PC-9 (cell line): ENCODE data around the gene SETBP1. TPM values are rescaled to one million over a fixed set of nuclear protein-coding genes. Genes with fewer than 3 reads are reported as not detected.

Experiments used
- BruUV-seq: library from RNA; stranded (reverse); fragments of 400-500 nt; replicated peaks from 2 replicates; lab custom pipeline; 2021; lab: Mats Ljungman, UMichigan
- CTCF ChIA-PET: fragments of 300-600 bp; sonication (Branson Sonifier 250); formaldehyde crosslinking; loops from one replicate; lab custom pipeline; 2022; ENCODE audit warnings: antibody characterized with exemption; lab: Charles Lee
- POLR2A ChIA-PET: fragments of 300-600 bp; sonication (Branson Sonifier 250); formaldehyde crosslinking; loops from one replicate; lab custom pipeline; 2022; ENCODE audit warnings: antibody characterized with exemption; ENCODE audit not compliant: unreplicated experiment; lab: Charles Lee
- DNase-seq, 2 experiments: peaks; one replicate each; pipeline versions ENCODE4 v3.0.0 to v3.0.0-alpha.2; 2015 to 2022; ENCODE audit warnings: mixed read lengths in 1 of 2
- H2AFZ ChIP-seq: fragments of 200-600 bp; sonication (generic); 2 replicates; pipeline ENCODE4 v1.8.1; 2017; ENCODE audit warnings: antibody characterized with exemption
- H3F3A ChIP-seq: fragments of 200-600 bp; sonication (generic); 2 replicates; pipeline ENCODE4 v1.8.1; 2017; ENCODE audit warnings: antibody characterized with exemption, mild to moderate bottlenecking, low read depth; ENCODE audit not compliant: insufficient read depth
- H3K27ac ChIP-seq: fragments of 200-600 bp; sonication (generic); 2 replicates; pipeline ENCODE4 v1.6.1; 2016; ENCODE audit warnings: mixed run types
- H3K27me3 ChIP-seq: fragments of 200-600 bp; sonication (generic); 2 replicates; pipeline ENCODE4 v1.6.1; 2016; ENCODE audit warnings: low read depth, mixed run types; ENCODE audit not compliant: insufficient read depth
- H3K36me3 ChIP-seq: fragments of 200-600 bp; sonication (generic); 2 replicates; pipeline ENCODE4 v1.6.1; 2016; ENCODE audit warnings: low read depth, mixed run types
- H3K4me1 ChIP-seq: fragments of 200-600 bp; sonication (generic); replicated peaks from 2 replicates; pipeline ENCODE4 v1.6.1; 2016; ENCODE audit warnings: mixed run types; ENCODE audit not compliant: insufficient read depth
- H3K4me2 ChIP-seq: fragments of 200-600 bp; sonication (generic); 2 replicates; pipeline ENCODE4 v1.6.1; 2017; ENCODE audit warnings: mixed run types
- H3K4me3 ChIP-seq: fragments of 200-600 bp; sonication (generic); 2 replicates; pipeline ENCODE4 v1.6.1; 2016; ENCODE audit warnings: mixed run types
- H3K79me2 ChIP-seq: fragments of 200-600 bp; sonication (generic); 2 replicates; pipeline ENCODE4 v1.6.1; 2017; ENCODE audit warnings: low read depth, mixed run types
- H3K9me2 ChIP-seq: fragments of 200-600 bp; sonication (generic); 2 replicates; pipeline ENCODE4 v1.8.1; 2017; ENCODE audit warnings: mild to moderate bottlenecking; ENCODE audit not compliant: insufficient read depth
- H3K9me3 ChIP-seq: fragments of 200-600 bp; sonication (generic); 2 replicates; pipeline ENCODE4 v1.8.1; 2016; ENCODE audit warnings: low read depth; ENCODE audit not compliant: insufficient read depth
- H4K20me1 ChIP-seq: fragments of 200-600 bp; sonication (generic); 2 replicates; pipeline ENCODE4 v1.8.1; 2017; ENCODE audit not compliant: insufficient read depth
- CTCF ChIP-seq: fragments of 200-600 bp; sonication (generic); conservative IDR thresholded peaks from 2 replicates; pipeline ENCODE4 v1.6.1; 2017; ENCODE audit warnings: mixed run types, antibody characterized with exemption, mild to moderate bottlenecking, moderate library complexity
- EZH2 ChIP-seq: fragments of 200-600 bp; sonication (generic); IDR thresholded peaks from 2 replicates; pipeline ENCODE4 v1.8.0; 2017; ENCODE audit warnings: antibody characterized with exemption, low read depth
- intact Hi-C: fragments of 100-400 bp; cut with micrococcal nuclease; formaldehyde crosslinking; loops from one replicate; pipeline ENCODE4 v1.10.0; 2022; ENCODE audit not compliant: unreplicated experiment
- total RNA-seq: library from RNA; stranded (reverse); gene quantifications from 2 replicates; pipeline ENCODE4 v1.2.3, GENCODE V29; 2021

SETBP1 gene
- total RNA-seq, 1 experiment from 2014 or later: 9.0 TPM

- ChIA-PET CTCF (no interaction called here), POLR2A (no interaction called here)
- intact Hi-C loops: no loop called here
Observed at GRCh38 chr18:44889111-44889510, 208.4 kb downstream of the SETBP1 start.

DNA sequence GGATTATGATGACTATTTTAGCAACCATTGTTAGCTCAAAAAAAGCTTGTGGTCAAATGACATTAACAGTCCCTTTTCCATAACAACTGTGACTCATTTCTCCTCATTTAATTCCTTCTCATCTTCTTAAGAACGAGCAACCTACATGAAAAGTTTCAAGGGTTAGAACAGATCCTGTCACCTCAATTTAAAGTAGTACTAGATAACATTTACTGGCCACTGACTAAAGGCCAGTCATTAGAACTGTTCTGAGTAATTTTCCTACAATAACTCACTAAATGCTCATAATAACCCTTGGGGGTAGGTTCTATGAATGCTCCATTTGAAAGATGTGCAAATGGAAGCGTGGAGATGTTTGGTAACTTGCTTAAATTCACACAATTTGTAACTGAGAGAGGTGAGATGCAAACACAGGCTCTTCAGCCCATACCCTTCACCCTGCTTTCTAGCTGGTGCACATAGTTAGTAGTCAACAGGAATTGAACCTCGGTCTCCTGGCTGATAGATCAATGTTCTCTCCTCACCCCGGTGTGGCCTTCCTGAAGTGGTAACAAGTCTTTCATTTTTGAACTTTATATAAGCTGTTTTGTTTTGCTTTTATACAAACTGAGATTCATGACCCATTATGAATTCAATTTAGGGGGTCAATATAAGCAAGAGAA lies 212.5 kb downstream of the SETBP1 start:
- Histone ChIP-seq H3K27ac (no peak overlapping the region), H3K36me3 (no peaks in the 10 kb centered on the region), H3F3A (no peaks in the 10 kb centered on the region), H3K4me2 (no peak overlapping the region), H3K9me3 (peaks cover 6% of the 10 kb centered on the region; the same call in 1 of the 2 replicates), H3K4me3 (no peak overlapping the region), H3K4me1 (no peaks in the 10 kb centered on the region; the same call in 1 of the 2 replicates), H3K9me2 (no peaks in the 10 kb centered on the region), H3K27me3 (no peaks in the 10 kb centered on the region), H4K20me1 (no peaks in the 10 kb centered on the region), H2AFZ (no peak overlapping the region), H3K79me2 (no peaks in the 10 kb centered on the region)
- ChIA-PET CTCF (no interaction called here), POLR2A (no interaction called here)
- TF ChIP-seq EZH2 (no peak), CTCF (no peak)
- intact Hi-C loops: loop anchor here (10.0 kb wide), 2 partner anchors 68 to 322 kb away; no protein-coding TSS in a partner anchor
- BruUV-seq: no TSS peak
- DNase-seq: no peak

More at GRCh38 chr18:44889111-44889510, 208.4 kb downstream of the SETBP1 start:
- H3K4me2 ChIP-seq: no peak overlapping the region
- TF ChIP-seq CTCF (no peak), EZH2 (no peak)
- no peaks in the 10 kb centered on the region for H3K27me3 ChIP-seq
- peaks cover 6% of the 10 kb centered on the region; the same call in 1 of the 2 replicates for H3K9me3 ChIP-seq
- no peaks in the 10 kb centered on the region for H3K9me2 ChIP-seq
- no peak for DNase-seq
- no TSS peak for BruUV-seq
- H3K4me1 ChIP-seq: no peaks in the 10 kb centered on the region; the same call in 1 of the 2 replicates
- no peak overlapping the region for H3K27ac ChIP-seq
- no peaks in the 10 kb centered on the region for H3K36me3 ChIP-seq
- H3K79me2 ChIP-seq: no peaks in the 10 kb centered on the region
- H3F3A ChIP-seq: no peaks in the 10 kb centered on the region; the same call in 1 of the 2 replicates
- H4K20me1 ChIP-seq: no peaks in the 10 kb centered on the region
- H3K4me3 ChIP-seq: no peak overlapping the region
- H2AFZ ChIP-seq: no peak overlapping the region

GRCh38 chr18:44893966-44894365 lies 213.3 kb downstream of the SETBP1 start:
- no peaks in the 10 kb centered on the region for H3F3A ChIP-seq
- intact Hi-C loops: loop anchor here (10.0 kb wide), 2 partner anchors 69 to 321 kb away; no protein-coding TSS in a partner anchor
- BruUV-seq: no TSS peak
- H2AFZ ChIP-seq: no peak overlapping the region
- H3K79me2 ChIP-seq: no peaks in the 10 kb centered on the region
- POLR2A ChIA-PET: no interaction called here
- TF ChIP-seq EZH2 (no peak), CTCF (no peak)
- H3K4me2 ChIP-seq: no peak overlapping the region
- peaks cover 6% of the 10 kb centered on the region; the same call in 1 of the 2 replicates for H3K9me3 ChIP-seq
- no peak overlapping the region for H3K4me3 ChIP-seq
- no peak overlapping the region for H3K27ac ChIP-seq
- no peak for DNase-seq
- H3K27me3 ChIP-seq: no peaks in the 10 kb centered on the region
- H3K9me2 ChIP-seq: no peaks in the 10 kb centered on the region
- CTCF ChIA-PET: no interaction called here
- no peaks in the 10 kb centered on the region for H4K20me1 ChIP-seq
- H3K36me3 ChIP-seq: no peaks in the 10 kb centered on the region
- H3K4me1 ChIP-seq: peaks cover 7% of the 10 kb centered on the region; the same call in 1 of the 2 replicates
